GM23338 (cell line): ENCODE data around the gene ASB16.

Experiments used
- EZH2 ChIP-seq: fragments of 200-600 bp; sonication (generic); IDR thresholded peaks from one replicate; pipeline ENCODE4 v1.8.0; 2017; ENCODE audit warnings: antibody characterized with exemption, mild to moderate bottlenecking, low read depth; ENCODE audit not compliant: unreplicated experiment
- JUNB ChIP-seq: IDR thresholded peaks from one replicate; pipeline ENCODE4 v1.6.1; 2016; ENCODE audit warnings: antibody characterized with exemption; ENCODE audit not compliant: unreplicated experiment
- POLR2AphosphoS5 ChIP-seq: IDR thresholded peaks from 2 replicates; pipeline ENCODE4 v1.6.1; 2016; ENCODE audit warnings: antibody characterized with exemption, low read depth
- TF ChIP-seq, protein P1 (sequence below), 2 experiments: fragments of 200-600 bp in 1 of 2; sonication (generic) in 1 of 2; conservative IDR thresholded peaks; 2 replicates each; pipeline versions ENCODE4 v1.5.1 to v1.6.1; 2016 to 2017; ENCODE audit warnings: antibody characterized with exemption in 2 of 2, low read depth in 2 of 2, mild to moderate bottlenecking in 2 of 2, moderate library complexity in 1 of 2
- TF ChIP-seq, protein P2 (sequence below): IDR thresholded peaks from one replicate; pipeline ENCODE4 v1.6.1; 2018; ENCODE audit warnings: antibody characterized with exemption; ENCODE audit not compliant: unreplicated experiment

DNA sequence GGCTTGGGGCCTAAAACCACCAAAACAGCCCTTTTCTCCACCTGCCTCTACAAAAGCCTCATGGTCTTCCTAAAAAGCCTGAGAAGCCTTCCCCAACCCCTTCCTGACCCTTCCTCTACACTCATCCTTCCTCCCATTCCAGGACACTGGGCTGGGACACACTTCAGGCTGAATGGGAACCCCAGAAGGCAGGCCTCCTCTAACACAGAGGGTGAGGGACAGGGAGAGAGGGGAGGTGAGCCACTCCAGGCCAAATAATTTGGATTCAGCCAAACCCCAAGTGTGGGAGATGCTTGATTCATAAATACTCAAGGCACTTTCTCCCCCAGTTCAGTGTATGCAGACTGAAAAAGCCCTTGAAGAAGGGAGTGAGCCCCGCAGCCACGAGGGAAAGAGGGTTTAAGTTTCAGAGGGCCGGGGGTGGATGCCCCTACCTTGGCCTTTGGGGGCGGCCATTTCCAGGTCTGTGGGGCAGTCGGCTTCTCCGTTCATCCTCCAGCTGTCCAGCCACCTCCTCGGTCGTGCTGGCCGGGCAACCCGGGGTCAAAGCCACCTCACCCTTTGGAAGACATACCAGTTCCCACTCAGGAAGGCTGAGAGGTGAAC, 47.3 kb downstream of the ASB16 start:
- no peak for TF ChIP-seq EZH2
- TF ChIP-seq, protein P1, sequence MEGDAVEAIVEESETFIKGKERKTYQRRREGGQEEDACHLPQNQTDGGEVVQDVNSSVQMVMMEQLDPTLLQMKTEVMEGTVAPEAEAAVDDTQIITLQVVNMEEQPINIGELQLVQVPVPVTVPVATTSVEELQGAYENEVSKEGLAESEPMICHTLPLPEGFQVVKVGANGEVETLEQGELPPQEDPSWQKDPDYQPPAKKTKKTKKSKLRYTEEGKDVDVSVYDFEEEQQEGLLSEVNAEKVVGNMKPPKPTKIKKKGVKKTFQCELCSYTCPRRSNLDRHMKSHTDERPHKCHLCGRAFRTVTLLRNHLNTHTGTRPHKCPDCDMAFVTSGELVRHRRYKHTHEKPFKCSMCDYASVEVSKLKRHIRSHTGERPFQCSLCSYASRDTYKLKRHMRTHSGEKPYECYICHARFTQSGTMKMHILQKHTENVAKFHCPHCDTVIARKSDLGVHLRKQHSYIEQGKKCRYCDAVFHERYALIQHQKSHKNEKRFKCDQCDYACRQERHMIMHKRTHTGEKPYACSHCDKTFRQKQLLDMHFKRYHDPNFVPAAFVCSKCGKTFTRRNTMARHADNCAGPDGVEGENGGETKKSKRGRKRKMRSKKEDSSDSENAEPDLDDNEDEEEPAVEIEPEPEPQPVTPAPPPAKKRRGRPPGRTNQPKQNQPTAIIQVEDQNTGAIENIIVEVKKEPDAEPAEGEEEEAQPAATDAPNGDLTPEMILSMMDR (conservative IDR thresholded peaks at IDR 0.05; ENCODE audit: low read depth in 2 of 2), result no peak
- no peak for TF ChIP-seq JUNB
- TF ChIP-seq POLR2AphosphoS5, result no peak
- TF ChIP-seq, protein P2, sequence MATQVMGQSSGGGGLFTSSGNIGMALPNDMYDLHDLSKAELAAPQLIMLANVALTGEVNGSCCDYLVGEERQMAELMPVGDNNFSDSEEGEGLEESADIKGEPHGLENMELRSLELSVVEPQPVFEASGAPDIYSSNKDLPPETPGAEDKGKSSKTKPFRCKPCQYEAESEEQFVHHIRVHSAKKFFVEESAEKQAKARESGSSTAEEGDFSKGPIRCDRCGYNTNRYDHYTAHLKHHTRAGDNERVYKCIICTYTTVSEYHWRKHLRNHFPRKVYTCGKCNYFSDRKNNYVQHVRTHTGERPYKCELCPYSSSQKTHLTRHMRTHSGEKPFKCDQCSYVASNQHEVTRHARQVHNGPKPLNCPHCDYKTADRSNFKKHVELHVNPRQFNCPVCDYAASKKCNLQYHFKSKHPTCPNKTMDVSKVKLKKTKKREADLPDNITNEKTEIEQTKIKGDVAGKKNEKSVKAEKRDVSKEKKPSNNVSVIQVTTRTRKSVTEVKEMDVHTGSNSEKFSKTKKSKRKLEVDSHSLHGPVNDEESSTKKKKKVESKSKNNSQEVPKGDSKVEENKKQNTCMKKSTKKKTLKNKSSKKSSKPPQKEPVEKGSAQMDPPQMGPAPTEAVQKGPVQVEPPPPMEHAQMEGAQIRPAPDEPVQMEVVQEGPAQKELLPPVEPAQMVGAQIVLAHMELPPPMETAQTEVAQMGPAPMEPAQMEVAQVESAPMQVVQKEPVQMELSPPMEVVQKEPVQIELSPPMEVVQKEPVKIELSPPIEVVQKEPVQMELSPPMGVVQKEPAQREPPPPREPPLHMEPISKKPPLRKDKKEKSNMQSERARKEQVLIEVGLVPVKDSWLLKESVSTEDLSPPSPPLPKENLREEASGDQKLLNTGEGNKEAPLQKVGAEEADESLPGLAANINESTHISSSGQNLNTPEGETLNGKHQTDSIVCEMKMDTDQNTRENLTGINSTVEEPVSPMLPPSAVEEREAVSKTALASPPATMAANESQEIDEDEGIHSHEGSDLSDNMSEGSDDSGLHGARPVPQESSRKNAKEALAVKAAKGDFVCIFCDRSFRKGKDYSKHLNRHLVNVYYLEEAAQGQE, result no peak
